PC-3 (cell line): ENCODE results near the gene MACROH2A1.

Experiments
- CTCF ChIP-seq: fragments of 300-600 bp; sonication (generic); conservative IDR thresholded peaks from 2 replicates; pipeline ENCODE4 v1.5.1; 2017; ENCODE audit warnings: antibody characterized with exemption, low read depth, mild to moderate bottlenecking, low read length
- EZH2 ChIP-seq: fragments of 300-600 bp; sonication (generic); IDR thresholded peaks from one replicate; pipeline ENCODE4 v1.6.1; 2017; ENCODE audit warnings: antibody characterized with exemption, mild to moderate bottlenecking, low read length; ENCODE audit not compliant: unreplicated experiment

- TF ChIP-seq CTCF (no peak), EZH2 (no peak)
Observed at GRCh38 chr5:135324897-135325650, 74.0 kb downstream of the MACROH2A1 start.
